HG02588 (cell line): ENCODE data around the gene ALPI.
"Not testable (repeated sequence)": the region's sequence is repeated elsewhere in the genome, so short reads cannot be mapped to it uniquely, and the experiment has no call there.

Experiments used
- ATAC-seq: cut with Tn5 transposase; IDR thresholded peaks from one replicate; pipeline ENCODE4 v1.9.1; 2021; ENCODE audit warnings: mild to moderate bottlenecking, moderate library complexity; ENCODE audit not compliant: unreplicated experiment

ALPI gene

DNA sequence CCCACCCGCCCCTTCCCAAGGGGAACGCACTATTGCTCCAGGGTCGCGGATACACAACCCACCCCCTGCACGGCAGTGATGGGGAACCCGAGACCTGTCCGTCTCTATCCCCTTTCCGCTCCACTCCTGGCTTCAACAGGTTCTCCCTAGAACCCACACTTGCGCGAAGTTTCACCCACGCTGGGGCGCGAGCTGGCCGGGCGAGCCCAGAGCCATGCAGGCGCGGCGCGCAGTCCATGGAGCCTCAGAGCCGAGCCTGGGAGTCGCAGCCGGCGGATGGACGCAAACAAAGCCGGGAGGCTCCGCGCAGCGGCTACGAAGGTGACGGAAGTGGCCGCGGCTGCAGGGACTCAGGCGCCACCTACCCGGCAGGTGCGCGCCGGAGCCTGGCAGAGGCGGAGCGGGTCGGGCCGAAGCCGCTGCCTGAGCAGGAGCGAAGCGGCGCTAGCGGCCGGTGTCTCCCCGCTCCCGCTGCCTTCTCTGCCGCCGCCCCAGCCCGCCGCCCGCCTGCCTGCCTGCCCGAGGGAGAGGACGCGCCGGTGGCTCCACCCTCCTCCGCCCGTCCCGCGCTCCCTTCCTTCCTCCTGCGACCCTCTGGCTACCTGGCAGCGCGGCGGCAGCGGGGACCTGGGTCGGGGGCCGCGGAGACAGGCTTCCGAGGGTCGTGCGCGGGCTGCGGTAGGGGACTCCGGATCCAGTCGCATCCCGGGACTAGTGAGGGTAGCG is 35.3 kb upstream of the ALPI start:
- no peak for ATAC-seq

DNA sequence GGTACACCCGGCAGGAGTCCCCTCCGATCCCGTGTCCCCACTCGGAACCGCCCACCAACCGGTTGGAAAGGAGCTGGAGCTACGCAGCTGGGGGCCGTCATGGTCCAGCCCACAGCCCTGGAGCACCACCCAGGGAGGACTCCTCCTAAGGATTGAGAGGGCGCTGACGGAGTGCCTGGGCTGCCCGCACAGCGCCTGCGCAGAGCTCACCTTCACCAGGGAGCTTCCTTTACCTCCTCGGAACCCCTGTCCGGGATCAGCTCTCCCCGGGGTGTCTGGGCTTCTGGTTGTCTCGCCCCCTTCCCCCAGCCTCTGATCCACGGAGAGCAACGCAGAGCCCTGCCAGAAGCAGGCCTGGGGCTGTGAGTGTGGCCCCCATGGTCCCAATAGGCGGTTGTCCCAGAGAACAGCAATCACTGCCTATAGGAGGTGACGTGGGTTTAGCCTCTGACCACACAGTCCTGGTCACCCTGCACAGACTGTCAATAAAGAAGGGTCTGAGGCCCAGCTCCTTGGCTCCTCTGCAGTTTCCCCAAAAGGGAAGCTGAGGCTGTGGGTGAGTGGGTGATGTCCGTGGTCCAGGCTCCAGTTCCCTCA is 34.7 kb upstream of the ALPI start:
- no peak for ATAC-seq

DNA sequence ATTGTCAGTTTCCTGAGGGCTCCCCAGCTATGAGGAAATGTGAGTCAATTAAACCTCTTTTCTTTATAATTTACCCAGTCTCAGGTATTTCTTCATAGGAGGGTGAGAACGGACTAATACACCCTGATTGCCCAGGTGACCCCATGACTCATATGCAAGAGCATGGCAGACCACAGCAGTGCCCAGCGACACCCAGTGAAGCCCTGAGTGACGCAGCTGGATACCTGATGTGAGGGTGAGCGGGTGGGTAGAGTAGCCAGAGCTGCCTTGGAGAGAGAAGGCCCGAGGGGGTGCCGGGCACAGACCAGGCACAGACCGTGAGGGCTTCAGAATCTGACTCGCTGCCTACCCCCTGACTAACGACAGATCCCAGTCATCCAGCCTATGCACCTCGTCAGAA is 33.9 kb upstream of the ALPI start:
- no peak for ATAC-seq

DNA sequence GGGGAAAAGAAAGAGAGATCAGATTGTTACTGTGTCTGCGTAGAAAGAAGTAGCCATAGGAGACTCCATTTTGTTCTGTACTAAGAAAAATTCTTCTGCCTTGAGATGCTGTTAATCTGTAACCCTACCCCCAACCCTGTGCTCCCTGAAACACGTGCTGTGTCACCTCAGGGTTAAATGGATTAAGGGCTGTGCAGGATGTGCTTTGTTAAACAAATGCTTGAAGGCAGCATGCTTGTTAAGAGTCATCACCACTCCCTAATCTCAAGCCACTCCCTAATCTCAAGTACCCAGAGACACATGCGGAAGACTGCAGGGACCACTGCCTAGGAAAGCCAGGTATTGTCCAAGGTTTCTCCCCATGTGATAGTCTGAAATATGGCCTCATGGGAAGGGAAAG is 33.0 kb upstream of the ALPI start:
- ATAC-seq: not testable (repeated sequence)

DNA sequence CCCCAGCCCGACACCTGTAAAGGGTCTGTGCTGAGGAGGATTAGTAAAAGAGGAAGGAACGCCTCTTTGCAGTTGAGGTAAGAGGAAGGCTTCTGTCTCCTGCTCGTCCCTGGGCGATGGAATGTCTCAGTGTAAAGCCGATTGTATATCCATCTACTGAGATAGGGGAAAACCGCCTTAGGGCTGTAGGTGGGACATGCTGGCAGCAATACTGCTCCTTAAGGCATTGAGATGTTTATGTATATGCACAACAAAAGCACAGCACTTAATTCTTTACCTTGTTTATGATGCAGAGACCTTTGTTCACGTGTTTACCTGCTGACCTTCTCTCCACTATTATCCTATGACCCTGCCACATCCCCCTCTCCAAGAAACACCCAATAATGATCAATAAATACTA is 32.5 kb upstream of the ALPI start:
- ATAC-seq: not testable (repeated sequence)

DNA sequence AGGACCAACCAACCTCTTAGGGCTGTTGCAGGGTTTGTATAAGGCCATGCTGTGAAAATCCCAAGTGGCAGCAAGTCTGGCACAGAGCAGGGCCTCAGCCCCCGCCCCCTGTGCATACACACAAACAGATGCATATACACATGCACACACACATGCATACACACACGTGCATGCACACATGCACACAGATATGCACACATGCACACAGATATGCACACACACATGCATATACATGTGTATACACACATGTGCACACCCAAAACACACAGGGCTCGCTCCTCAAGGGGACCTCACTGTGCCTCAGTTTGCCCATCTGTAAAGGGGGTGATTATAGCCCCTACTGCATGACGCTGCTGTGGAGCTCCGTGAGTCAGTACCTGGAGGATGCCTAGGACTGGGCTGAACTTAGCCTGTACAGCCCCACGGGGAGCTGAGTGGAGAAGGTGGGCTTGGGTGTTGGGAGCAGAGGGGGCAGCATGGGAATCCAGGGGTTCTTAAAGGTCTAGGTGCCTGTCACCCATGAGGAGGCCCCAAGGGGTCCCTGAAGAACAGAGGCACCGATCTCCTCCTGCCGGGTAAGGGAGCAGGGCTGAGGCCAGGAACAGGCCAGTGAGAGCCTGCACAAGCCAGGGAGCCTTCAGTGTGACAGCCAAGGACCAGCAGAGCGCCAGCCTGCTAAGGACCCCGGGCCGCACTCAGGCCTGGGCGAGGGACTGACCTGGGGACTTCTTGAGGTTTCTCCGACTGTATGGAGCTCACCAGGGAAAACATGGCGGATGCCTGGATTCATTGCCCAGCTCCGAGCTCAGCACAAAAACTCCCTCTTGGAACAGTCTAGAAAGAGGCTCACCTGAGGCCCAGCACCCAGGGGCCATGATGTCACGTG is 24.0 kb upstream of the ALPI start:
- ATAC-seq: no peak

DNA sequence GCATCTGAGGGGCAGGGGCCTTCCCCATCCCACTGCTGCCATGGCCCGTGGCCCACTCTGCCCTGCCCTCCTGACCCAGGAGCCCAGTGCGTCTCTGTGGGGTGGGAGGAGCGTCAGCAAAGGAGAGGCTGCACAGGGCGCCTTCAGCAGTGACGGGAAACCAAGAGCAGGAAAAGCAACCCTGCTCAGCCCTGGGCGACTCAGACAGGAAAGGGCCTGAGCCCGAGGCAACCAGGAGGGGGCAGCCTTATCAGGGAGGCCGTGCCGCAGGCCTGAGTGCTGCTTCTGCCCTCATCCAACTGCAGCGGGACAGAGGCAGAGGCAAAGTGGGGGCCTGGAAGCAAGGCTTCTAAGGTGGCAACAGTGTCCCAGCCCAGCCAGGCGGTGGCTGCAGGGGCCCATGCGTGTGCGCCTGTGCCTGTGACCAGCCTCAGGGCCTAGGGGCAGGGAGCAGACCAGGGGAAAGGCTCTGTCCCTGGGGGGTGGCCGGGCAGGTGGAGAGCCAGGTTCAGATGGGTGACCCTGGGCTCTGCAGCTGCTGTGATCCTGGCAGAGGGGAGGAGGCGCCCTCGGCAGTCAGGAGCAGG is 23.3 kb upstream of the ALPI start:
- no peak for ATAC-seq

DNA sequence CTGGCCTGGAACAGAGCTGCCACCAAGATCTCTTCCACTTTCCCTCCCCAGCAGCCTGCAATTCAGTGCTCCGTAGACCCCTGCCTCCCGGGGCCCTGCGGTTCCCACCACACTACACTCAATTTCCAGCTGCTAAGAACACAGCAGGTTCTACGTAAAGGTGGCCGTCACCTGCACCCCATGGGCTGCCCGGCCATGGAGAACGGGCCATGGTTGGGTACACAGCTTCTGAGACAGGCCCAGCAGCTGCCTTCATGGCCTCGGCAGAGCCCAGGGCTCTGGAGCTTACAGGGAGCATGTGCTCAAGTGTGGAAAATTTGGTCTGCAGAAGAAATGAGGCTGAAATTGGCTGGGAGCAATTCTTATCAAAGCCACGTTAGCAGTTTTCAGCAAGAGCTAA is 22.3 kb upstream of the ALPI start:
- not testable (repeated sequence) for ATAC-seq

DNA sequence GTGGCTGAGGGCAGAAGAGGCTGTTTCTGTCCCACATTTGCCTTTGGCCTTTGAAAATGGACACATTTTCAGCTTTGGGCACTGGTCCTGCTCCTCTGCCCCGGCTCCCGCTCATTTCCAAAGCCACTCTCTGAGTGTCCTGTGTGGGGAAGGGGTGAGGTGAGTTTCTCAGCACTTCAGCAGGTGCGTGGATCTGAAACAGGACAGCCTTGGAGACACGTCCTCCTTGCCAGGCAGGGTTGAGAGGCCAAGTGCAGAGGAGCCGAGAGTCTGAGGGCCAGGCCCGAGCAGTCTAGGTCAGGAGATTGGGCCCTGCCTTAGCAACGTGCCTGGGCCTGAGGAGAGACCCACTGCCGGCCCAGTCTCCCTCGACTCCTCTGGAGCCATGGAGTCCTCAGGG is 21.9 kb upstream of the ALPI start:
- ATAC-seq: no peak

DNA sequence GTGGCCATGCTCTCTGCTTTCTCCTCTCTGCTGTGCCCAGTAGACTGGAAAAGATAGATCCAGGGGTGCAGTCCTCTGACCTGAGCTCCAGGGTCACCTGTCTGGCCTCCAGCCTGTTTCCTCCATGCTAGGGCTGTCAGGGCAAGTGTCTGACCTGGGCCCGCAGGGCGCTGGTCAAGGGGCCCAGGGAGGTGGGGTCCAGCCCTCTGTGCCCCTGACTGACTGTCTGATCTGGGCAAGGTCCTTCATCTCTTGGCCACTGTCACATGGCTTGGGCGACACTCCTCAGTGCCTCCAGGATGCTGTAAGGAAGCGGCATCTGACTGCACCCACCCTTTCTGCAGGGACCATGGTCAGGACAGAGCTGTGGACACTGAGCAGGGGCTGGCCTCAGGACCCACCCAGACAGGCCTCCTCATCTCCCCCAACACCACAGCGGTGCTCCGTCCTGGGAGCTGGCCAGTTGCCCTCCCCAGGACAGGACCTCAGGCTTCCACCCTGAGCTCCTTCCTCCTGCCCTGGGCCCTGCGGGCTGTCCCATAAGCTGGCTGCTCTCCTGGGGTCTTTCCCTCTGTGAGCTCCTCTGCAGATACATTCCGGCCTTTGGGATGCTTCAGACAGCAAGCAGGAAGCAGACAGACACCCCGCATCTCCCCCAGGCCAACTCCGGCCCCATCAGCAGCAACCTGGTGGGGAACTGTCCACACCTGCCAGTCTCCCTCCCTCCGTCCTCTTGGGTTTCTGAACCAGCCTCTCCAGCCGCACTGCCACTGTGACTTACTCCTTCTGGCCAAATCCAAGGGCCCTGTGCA is 21.2 kb upstream of the ALPI start:
- no peak for ATAC-seq

DNA sequence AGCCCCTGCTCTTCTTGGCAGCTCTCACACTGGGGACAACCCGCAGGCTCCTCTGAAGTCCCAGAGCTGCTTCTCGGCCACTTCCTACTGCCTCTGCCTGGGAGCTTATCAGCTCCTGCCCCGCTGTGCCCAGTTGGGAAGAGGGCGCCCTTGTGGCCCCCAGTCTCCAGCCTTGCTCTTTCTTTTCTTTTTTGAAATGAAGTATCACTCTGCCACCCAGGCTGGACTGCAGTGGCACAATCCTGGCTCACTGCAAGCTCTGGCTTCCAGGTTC is 20.6 kb upstream of the ALPI start:
- ATAC-seq: no peak

DNA sequence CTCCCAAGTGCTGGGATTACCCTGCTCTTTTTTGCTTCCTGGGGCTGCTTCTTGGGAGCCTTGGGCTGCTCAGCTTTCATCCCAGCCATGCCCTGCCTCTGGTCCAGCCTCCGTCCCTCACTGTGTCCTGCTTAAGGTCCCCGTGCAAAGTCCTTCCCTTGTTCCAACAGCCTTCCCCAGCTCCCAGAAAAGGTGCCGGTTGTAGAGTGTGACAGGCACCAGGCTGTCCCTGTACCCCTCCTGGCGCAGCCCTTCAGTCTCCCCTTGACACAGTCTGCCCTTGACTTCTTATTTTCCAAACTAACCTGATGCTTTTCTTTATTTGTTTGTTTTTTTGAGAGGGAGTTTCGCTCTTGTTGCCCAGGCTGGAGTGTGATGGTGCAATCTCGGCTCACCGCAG is 20.1 kb upstream of the ALPI start:
- no peak for ATAC-seq

DNA sequence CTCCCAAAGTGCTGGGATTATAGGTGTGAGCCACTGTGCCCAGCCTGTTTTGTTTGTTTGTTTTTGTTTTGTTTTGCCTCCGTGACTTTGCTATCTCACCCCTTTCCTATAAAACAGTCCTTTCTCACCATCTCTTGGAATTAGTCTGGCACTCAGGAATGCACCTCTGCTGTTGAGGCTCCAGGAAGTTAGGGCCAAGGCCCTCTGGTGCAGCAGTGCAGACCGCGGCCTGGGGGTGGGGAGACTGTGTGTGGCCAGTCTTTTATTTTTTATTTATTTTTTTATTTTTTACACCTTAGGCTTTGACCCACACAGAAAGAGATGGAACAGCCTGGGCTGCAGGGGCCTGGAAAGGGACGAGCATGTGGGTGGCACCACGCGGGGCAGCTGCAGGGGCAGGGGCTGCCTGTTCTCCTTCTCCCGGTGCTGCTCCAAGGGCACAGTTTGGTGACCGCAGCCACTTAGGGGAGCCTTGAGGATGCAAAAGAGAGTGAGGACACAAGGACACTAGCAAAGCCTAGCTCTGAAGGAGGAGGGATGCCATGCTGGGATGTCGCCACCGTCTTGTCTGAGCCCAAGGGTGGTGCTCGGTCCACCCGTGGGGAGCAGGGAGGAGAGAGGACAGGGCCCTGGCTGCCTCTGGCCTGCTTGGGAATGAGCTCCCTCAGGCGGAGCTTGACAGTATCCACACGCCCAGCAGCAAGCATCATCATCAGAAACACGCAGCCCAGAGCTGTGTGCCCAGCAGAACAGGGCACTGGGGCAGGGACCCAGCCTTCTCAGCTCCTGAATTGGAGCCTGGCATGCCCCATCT is 19.4 kb upstream of the ALPI start:
- no peak for ATAC-seq

DNA sequence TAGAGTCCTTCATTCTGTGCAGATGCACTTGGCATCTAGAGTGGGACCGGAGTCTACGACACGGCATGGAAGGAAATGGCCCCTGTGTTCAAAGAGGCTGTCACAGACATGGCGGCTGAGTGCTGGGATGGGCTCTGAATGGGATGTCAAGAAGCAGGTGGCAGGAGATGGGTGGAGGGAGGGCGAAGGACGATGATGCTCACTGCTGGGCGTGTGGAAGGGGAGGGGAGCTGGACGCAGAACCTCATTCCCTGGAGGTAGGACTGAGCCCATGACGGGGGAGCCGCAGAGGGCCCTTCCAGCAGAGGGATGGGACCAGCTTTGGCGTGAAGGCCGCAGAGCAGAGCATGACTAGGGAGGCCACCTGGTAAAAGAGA is 18.8 kb upstream of the ALPI start:
- ATAC-seq: no peak

DNA sequence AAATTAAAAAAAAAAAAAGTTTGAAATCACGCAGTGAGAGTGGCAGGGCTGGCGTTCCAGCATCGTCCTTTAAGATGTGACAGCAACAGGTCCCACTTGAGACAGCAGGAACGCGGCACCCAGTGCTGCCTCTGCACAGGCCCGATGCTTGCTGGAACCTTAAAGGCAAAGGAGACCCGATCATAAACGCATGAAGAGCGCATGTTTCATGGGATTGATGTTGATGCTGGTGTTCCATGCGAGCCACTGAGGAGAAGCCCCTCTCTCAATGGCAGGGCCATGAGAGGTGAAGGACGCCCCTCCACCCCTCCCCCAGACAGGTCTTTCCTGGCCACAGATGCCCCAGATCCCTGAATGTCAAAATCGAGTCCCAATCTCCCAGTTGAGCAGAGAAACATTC is 17.9 kb upstream of the ALPI start:
- ATAC-seq: no peak

DNA sequence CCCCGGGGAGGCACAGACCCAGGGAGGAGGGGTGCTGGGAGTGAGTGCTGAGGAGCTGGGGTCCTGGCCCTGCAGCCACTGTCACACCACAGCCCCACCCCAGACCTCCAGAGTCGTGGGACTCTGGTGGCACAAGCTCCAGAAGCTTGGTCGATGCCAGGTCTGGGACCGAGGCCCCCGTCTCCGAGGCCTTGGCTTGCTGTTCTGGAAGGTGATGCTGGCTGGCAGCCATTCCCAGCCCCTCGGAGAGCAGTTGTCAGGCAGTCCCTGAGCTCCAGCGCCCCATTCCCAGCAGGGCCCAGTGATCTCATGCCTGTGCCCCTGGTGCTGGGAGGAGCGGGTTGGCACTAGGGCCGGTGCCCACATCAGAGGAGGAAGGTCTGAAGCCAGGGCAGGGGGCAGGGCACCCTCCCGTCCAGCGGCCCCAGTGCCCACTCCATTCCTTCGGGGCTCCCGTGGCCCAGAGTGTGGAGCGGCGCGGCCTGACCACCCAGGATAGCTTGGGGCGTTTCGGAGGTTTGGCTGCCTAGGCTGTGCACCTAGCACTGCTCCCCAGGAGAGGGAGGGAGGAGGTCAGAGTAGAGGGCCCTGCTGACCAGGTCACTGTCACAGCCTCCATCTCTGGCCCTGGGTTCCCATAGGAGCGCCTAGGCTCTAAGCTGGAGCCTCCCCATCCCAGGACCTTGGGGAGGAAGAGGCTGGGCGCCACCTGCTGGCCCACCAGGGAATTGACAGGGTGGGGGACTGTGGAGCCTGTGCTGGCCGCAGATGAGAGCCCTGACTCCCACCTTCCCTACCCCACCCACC is 16.8 kb upstream of the ALPI start:
- no peak for ATAC-seq

DNA sequence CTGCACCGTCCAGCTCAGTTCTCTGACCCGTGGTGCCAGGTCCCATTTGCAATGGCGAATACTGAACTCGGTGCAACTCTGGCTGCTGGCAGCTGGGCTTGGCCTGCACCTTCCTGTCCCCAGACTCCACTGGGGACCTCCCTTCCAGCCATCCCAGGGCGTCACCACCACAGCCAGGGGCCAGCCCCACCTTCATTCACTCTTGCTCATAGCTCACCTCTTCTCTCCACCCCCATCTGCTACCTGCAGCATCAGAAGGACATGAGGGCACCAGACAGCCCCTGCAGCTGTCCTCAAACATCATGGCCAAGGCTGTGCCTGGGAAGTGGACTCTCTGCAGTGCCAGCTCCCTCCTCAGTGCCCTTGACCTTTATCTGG is 16.2 kb upstream of the ALPI start:
- ATAC-seq: no peak

DNA sequence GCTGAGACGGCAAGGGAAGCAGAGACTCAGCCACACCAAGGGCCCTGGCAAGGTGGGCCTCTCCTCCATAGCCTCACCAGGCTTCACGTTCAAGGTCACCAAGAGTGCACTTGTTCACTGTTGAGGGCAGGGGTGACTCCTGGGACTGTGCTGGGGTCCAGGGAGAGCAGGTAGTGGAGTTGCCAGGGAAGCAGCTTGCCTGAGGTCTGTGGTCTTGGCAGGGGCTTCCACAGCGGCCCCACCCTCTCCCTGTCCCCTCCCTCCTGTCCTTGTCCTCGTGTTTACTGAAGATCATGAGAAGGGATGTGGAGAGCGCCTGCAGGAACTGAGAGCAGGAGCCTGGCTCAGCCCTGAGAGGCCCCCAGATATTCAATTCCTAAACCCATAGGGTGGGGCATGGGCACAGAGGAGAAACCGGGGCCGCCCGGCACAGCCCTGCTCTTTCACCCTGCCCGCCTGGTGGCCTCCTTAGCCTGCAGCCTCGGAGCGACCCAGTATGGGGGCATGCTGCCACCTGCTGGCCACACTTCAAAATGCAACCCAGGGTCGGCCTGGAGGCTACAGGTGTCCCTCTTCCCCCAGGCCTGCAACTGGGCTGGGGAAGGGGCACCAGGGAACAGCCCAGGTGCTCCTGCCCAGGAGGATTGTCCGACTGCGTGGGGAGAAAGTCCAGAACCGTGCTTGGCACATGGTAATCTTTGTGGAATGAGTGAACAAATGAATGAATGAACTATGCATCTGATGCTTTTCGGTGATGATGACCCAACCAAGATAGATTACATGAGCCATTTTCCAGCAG is 15.5 kb upstream of the ALPI start:
- ATAC-seq: peak; percentile 75
